ENCODE measurements around the gene CCDC85C.
"Not testable (repeated sequence)": the region's sequence is repeated elsewhere in the genome, so short reads cannot be mapped to it uniquely, and the experiment has no call there.

CCDC85C gene

GRCh38 chr14:99603471-99604277, at the start of gene CCDC85C:
Gene CCDC85C, minus strand, starts transcription at chr14:99604207. Its CDS starts 248 bp downstream, at chr14:99603959.
- DNase-seq = peak in 1 of 2 experiments; percentile 28

- DNase-seq = no peak
Observed at GRCh38 chr14:99651953-99652746, 48.1 kb upstream of the CCDC85C start.

GRCh38 chr14:99650189-99650588, 46.2 kb upstream of the CCDC85C start:
- DNase-seq = no peak

- DNase-seq = no peak
Observed at GRCh38 chr14:99649643-99650042, 45.6 kb upstream of the CCDC85C start.

GRCh38 chr14:99649219-99649618, 45.2 kb upstream of the CCDC85C start:
- no peak for DNase-seq

GRCh38 chr14:99648027-99648784, 44.2 kb upstream of the CCDC85C start:
- DNase-seq = no peak

- no peak for DNase-seq
Observed at GRCh38 chr14:99647411-99647810, 43.4 kb upstream of the CCDC85C start.

GRCh38 chr14:99645545-99646505, 41.8 kb upstream of the CCDC85C start:
- DNase-seq = no peak

- no peak for DNase-seq
Observed at GRCh38 chr14:99644723-99645544, 40.9 kb upstream of the CCDC85C start, which contains the start of gene HHIPL1. Gene HHIPL1, plus strand, starts transcription at chr14:99645129. Its CDS starts 79 bp downstream, at chr14:99645208.

- DNase-seq = no peak
Observed at GRCh38 chr14:99644035-99644587, 40.1 kb upstream of the CCDC85C start.

- DNase-seq = no peak
Observed at GRCh38 chr14:99643343-99643742, 39.3 kb upstream of the CCDC85C start.

- DNase-seq = not testable (repeated sequence)
Observed at GRCh38 chr14:99642771-99643170, 38.8 kb upstream of the CCDC85C start.

- DNase-seq = no peak
Observed at GRCh38 chr14:99637624-99638023, 33.6 kb upstream of the CCDC85C start.

GRCh38 chr14:99636487-99636886, 32.5 kb upstream of the CCDC85C start:
- DNase-seq = no peak

- no peak for DNase-seq
Observed at GRCh38 chr14:99635116-99635515, 31.1 kb upstream of the CCDC85C start.

- no peak for DNase-seq
Observed at GRCh38 chr14:99634443-99634842, 30.4 kb upstream of the CCDC85C start.

- no peak for DNase-seq
Observed at GRCh38 chr14:99633918-99634317, 29.9 kb upstream of the CCDC85C start.

GRCh38 chr14:99633141-99633540, 29.1 kb upstream of the CCDC85C start:
- DNase-seq = no peak

GRCh38 chr14:99632410-99633035, 28.5 kb upstream of the CCDC85C start:
- DNase-seq = no peak

GRCh38 chr14:99630202-99630601, 26.2 kb upstream of the CCDC85C start:
- no peak for DNase-seq
